H1 (cell line): ENCODE measurements around the gene STXBP5L. TPM values are rescaled to one million over a fixed set of nuclear protein-coding genes. Genes with fewer than 3 reads are reported as not detected.

Experiments
- CTCF ChIA-PET: fragments of 300-600 bp; sonication (Branson Sonifier 250); formaldehyde crosslinking; loops from one replicate; lab custom pipeline; 2021; ENCODE audit not compliant: partially characterized antibody; lab: Charles Lee
- POLR2A ChIA-PET: fragments of 300-600 bp; sonication (Branson Sonifier 250); formaldehyde crosslinking; loops from one replicate; lab custom pipeline; 2021; ENCODE audit warnings: inconsistent platforms; ENCODE audit not compliant: partially characterized antibody; lab: Charles Lee
- DNase-seq, 2 experiments: peaks; one replicate each; pipeline versions ENCODE4 v3.0.0 to v3.0.0-alpha.2; 2010 to 2022; ENCODE audit warnings: low spot score in 2 of 2, low read depth in 1 of 2, mixed read lengths in 1 of 2
- FAIRE-seq: peaks from 2 replicates; lab custom pipeline; 2011; peaks lifted over from hg19 to GRCh38; lab: Jason Lieb, UNC
- H2AFZ ChIP-seq: 2 replicates; pipeline ENCODE4 v1.8.1; 2012; ENCODE audit warnings: low read length, inconsistent platforms
- H2AK5ac ChIP-seq: 2 replicates; pipeline ENCODE4 v1.6.1; 2013; ENCODE audit warnings: low read depth, low read length
- H2BK120ac ChIP-seq: replicated peaks from 2 replicates; pipeline ENCODE3; 2013; ENCODE audit warnings: low read depth, low read length, inconsistent platforms
- H2BK12ac ChIP-seq: 2 replicates; pipeline ENCODE4 v1.6.1; 2013; ENCODE audit warnings: low read depth, low read length
- H2BK15ac ChIP-seq: 2 replicates; pipeline ENCODE4 v1.6.1; 2013; ENCODE audit warnings: low read length
- H2BK20ac ChIP-seq: 2 replicates; pipeline ENCODE4 v1.6.1; 2013; ENCODE audit warnings: low read length
- H2BK5ac ChIP-seq: 2 replicates; pipeline ENCODE4 v1.6.1; 2013; ENCODE audit warnings: low read depth, low read length
- H3K14ac ChIP-seq: 2 replicates; pipeline ENCODE4 v1.6.1; 2013; ENCODE audit warnings: inconsistent platforms; ENCODE audit not compliant: insufficient read length
- H3K18ac ChIP-seq: 2 replicates; pipeline ENCODE4 v1.6.1; 2013; ENCODE audit warnings: low read length; ENCODE audit errors: extremely low read depth
- H3K23ac ChIP-seq: 2 replicates; pipeline ENCODE4 v1.6.1; 2013; ENCODE audit warnings: inconsistent platforms; ENCODE audit not compliant: insufficient read length
- H3K23me2 ChIP-seq: 2 replicates; pipeline ENCODE4 v1.6.1; 2013; ENCODE audit warnings: low read depth, low read length
- H3K27ac ChIP-seq: 2 replicates; pipeline ENCODE4 v1.6.1; 2011; ENCODE audit warnings: low read depth, low read length, inconsistent platforms
- H3K27me3 ChIP-seq, 4 experiments: replicated peaks in 1 of 4; 1 replicate in 1 of 4; 2 replicates in 3 of 4; pipeline versions ENCODE4 v1.6.1 to v1.8.1; 2011 to 2013; ENCODE audit warnings: low read length in 3 of 4, mild to moderate bottlenecking in 3 of 4, inconsistent platforms in 2 of 4, mixed read lengths in 2 of 4, moderate library complexity in 1 of 4; ENCODE audit not compliant: control insufficient read depth in 3 of 4, insufficient read depth in 3 of 4; ENCODE audit errors: extremely low read depth in 1 of 4
- H3K36me3 ChIP-seq, 4 experiments: 2 replicates each; pipeline versions ENCODE4 v1.6.1 to v1.8.1; 2011 to 2013; ENCODE audit warnings: mild to moderate bottlenecking in 4 of 4, low read length in 3 of 4, moderate library complexity in 2 of 4, control low read depth in 1 of 4, inconsistent platforms in 1 of 4; ENCODE audit not compliant: insufficient read depth in 4 of 4, control insufficient read depth in 2 of 4
- H3K4ac ChIP-seq: replicated peaks from 2 replicates; pipeline ENCODE3; 2013; ENCODE audit warnings: low read length, low read depth, mixed read lengths, inconsistent platforms; ENCODE audit not compliant: insufficient read length
- H3K4me1 ChIP-seq, 4 experiments: replicated peaks in 1 of 4; 1 replicate in 1 of 4; 2 replicates in 3 of 4; pipeline versions ENCODE4 v1.6.1 to v1.8.1; 2011 to 2013; ENCODE audit warnings: low read length in 3 of 4, inconsistent platforms in 2 of 4, mixed read lengths in 1 of 4; ENCODE audit not compliant: insufficient read depth in 4 of 4, control insufficient read depth in 3 of 4
- H3K4me2 ChIP-seq, 2 experiments: 2 replicates each; pipeline versions ENCODE4 v1.6.1 to v1.8.1; 2011 to 2013; ENCODE audit warnings: low read depth in 2 of 2, low read length in 2 of 2, control low read depth in 1 of 2, inconsistent platforms in 1 of 2, mild to moderate bottlenecking in 1 of 2; ENCODE audit not compliant: insufficient read depth in 1 of 2
- H3K4me3 ChIP-seq, 4 experiments: fragments of 200-600, 300-600 bp in 1 of 4; sonication (generic), shearing (Covaris generic), sonication (Bioruptor Twin) in 1 of 4; 2 replicates each; pipeline versions ENCODE4 v1.5.1 to v1.8.1; 2011 to 2016; ENCODE audit warnings: low read length in 4 of 4, low read depth in 3 of 4, control low read depth in 2 of 4, inconsistent platforms in 2 of 4, mild to moderate bottlenecking in 2 of 4, mixed read lengths in 1 of 4, moderate library complexity in 1 of 4; ENCODE audit not compliant: insufficient read depth in 2 of 4; ENCODE audit errors: extremely low read depth in 1 of 4
- H3K56ac ChIP-seq: replicated peaks from 2 replicates; pipeline ENCODE3; 2013; ENCODE audit warnings: low read depth, mild to moderate bottlenecking, mixed read lengths, low read length, inconsistent platforms; ENCODE audit not compliant: insufficient read length
- H3K79me1 ChIP-seq: 2 replicates; pipeline ENCODE4 v1.6.1; 2013; ENCODE audit warnings: low read depth, low read length, control low read depth
- H3K79me2 ChIP-seq, 2 experiments: 2 replicates each; pipeline versions ENCODE4 v1.6.1 to v1.8.1; 2012 to 2013; ENCODE audit warnings: low read length in 2 of 2, mild to moderate bottlenecking in 2 of 2, inconsistent platforms in 1 of 2; ENCODE audit not compliant: insufficient read depth in 2 of 2, control insufficient read depth in 1 of 2
- H3K9ac ChIP-seq, 4 experiments: replicated peaks in 1 of 4; 1 replicate in 1 of 4; 2 replicates in 3 of 4; pipeline versions ENCODE4 v1.6.1 to v1.8.1; 2011 to 2013; ENCODE audit warnings: low read depth in 3 of 4, low read length in 3 of 4, control low read depth in 2 of 4, mild to moderate bottlenecking in 2 of 4, moderate library complexity in 2 of 4, inconsistent platforms in 1 of 4; ENCODE audit errors: extremely low read depth in 1 of 4
- H3K9me3 ChIP-seq, 2 experiments: 2 replicates each; pipeline versions ENCODE4 v1.6.1 to v1.8.1; 2012 to 2013; ENCODE audit warnings: mild to moderate bottlenecking in 2 of 2, moderate library complexity in 2 of 2, control low read depth in 1 of 2, inconsistent platforms in 1 of 2, low read depth in 1 of 2, low read length in 1 of 2, mixed read lengths in 1 of 2; ENCODE audit not compliant: insufficient read depth in 2 of 2
- H4K20me1 ChIP-seq, 2 experiments: replicated peaks in 1 of 2; 2 replicates each; pipeline versions ENCODE3 to v1.8.1; 2011 to 2013; ENCODE audit warnings: inconsistent platforms in 2 of 2, low read length in 2 of 2, mild to moderate bottlenecking in 1 of 2; ENCODE audit not compliant: insufficient read depth in 2 of 2, control insufficient read depth in 1 of 2
- H4K5ac ChIP-seq: 2 replicates; pipeline ENCODE4 v1.6.1; 2013; ENCODE audit warnings: low read length, low read depth, mixed read lengths, inconsistent platforms; ENCODE audit not compliant: insufficient read length
- H4K8ac ChIP-seq: 2 replicates; pipeline ENCODE4 v1.8.0; 2013; ENCODE audit warnings: mild to moderate bottlenecking, moderate library complexity, low read length, inconsistent platforms; ENCODE audit not compliant: insufficient read depth; ENCODE audit errors: extremely low read depth
- H4K91ac ChIP-seq: replicated peaks from 2 replicates; pipeline ENCODE3; 2013; ENCODE audit warnings: low read length, mixed read lengths, inconsistent platforms; ENCODE audit not compliant: insufficient read length
- CBX5 ChIP-seq: fragments of 300-800, 300-1000 bp; sonication (generic); IDR thresholded peaks from 2 replicates; pipeline ENCODE4 v1.7.1; 2016; ENCODE audit warnings: antibody characterized with exemption, low read length, low read depth
- HDAC2 ChIP-seq, 2 experiments: fragments of 300-600 bp in 1 of 2; sonication (generic) in 1 of 2; IDR thresholded peaks; 2 replicates each; pipeline ENCODE4 v1.6.1; 2011 to 2012; ENCODE audit warnings: low read depth in 2 of 2, low read length in 2 of 2, mild to moderate bottlenecking in 2 of 2, moderate library complexity in 2 of 2, borderline replicate concordance in 1 of 2, inconsistent platforms in 1 of 2
- KDM5A ChIP-seq: fragments of 200-600 bp; IDR thresholded peaks from 2 replicates; pipeline ENCODE4 v1.7.1; 2012; ENCODE audit warnings: mild to moderate bottlenecking, low read length, inconsistent platforms, mixed read lengths
- NRF1 ChIP-seq: IDR thresholded peaks from 2 replicates; pipeline ENCODE4 v1.6.1; 2011; ENCODE audit warnings: mild to moderate bottlenecking, low read depth, low read length, improper control_type of control experiment
- RAD21 ChIP-seq, 2 experiments: IDR thresholded peaks in 1 of 2; conservative IDR thresholded peaks in 1 of 2; 2 replicates each; pipeline ENCODE4 v1.6.1; 2011; ENCODE audit warnings: low read depth in 2 of 2, low read length in 2 of 2, improper control_type of control experiment in 1 of 2, inconsistent platforms in 1 of 2, mild to moderate bottlenecking in 1 of 2, moderate library complexity in 1 of 2
- SP2 ChIP-seq: IDR thresholded peaks from 2 replicates; pipeline ENCODE4 v1.6.1; 2012; ENCODE audit warnings: mild to moderate bottlenecking, low read length, inconsistent platforms
- SUZ12 ChIP-seq: fragments of 200-600 bp; sonication (generic); IDR thresholded peaks from 2 replicates; pipeline ENCODE4 v1.6.1; 2012; ENCODE audit warnings: mild to moderate bottlenecking, inconsistent platforms, low read length, moderate library complexity, mixed read lengths
- TAF1 ChIP-seq: IDR thresholded peaks from 2 replicates; pipeline ENCODE4 v1.6.1; 2011; ENCODE audit warnings: mild to moderate bottlenecking, low read depth, low read length
- TBP ChIP-seq: IDR thresholded peaks from 2 replicates; pipeline ENCODE4 v1.6.1; 2011; ENCODE audit warnings: low read depth, low read length, improper control_type of control experiment
- TEAD4 ChIP-seq: IDR thresholded peaks from 2 replicates; pipeline ENCODE4 v1.6.1; 2012; ENCODE audit warnings: low read depth, low read length, inconsistent platforms, mixed read lengths
- ZNF274 ChIP-seq: IDR thresholded peaks from 2 replicates; pipeline ENCODE4 v1.7.0; 2012; ENCODE audit warnings: low read length, borderline replicate concordance; ENCODE audit errors: extremely low read depth
- WGBS, 2 experiments: shearing (Covaris generic) in 1 of 2; methylation state at CpG; one replicate each; pipeline versions ENCODE4 v1.1.6 to v1.1.7; 2013 to 2015; ENCODE audit warnings: low lambda C conversion rate in 2 of 2, mixed read lengths in 2 of 2, inconsistent platforms in 1 of 2, low coverage in 1 of 2, missing lambda C conversion rate in 1 of 2; ENCODE audit not compliant: insufficient replicate concordance in 2 of 2, insufficient coverage in 1 of 2, insufficient read length in 1 of 2; ENCODE audit errors: extremely low coverage in 1 of 2, missing lambda C conversion rate in 1 of 2; 5-methylcytosine and 5-hydroxymethylcytosine counted together
- polyA plus RNA-seq, 7 experiments: library from polyadenylated mRNA; depleted of rRNA in 3 of 7; stranded (reverse) in 5 of 7; unstranded in 2 of 7; fragments of >200 nt in 5 of 7; fragments of 200-250 nt in 2 of 7; gene quantifications; 1 replicate in 5 of 7; 2 replicates in 1 of 7; 4 replicates in 1 of 7; pipeline versions ENCODE4 v1.2.1 to v1.2.3, GENCODE V29; 2011 to 2013; ENCODE audit warnings: missing spikeins in 2 of 7, mixed read lengths in 2 of 7
- total RNA-seq: library from RNA; stranded (reverse); fragmentation: NEBNext Ultra II Directional; extraction: Animal tissue kit (Norgen Biotek cat#: 25700); gene quantifications from 2 replicates; pipeline ENCODE4 v1.2.1, GENCODE V29; 2021

STXBP5L gene
- total and polyA plus RNA-seq, 2 of the 8 experiments (the other 6 are each of a cell fraction or from before 2014, with no cell fraction given), result 2.0 to 6.0 TPM

GRCh38 chr3:120983841-120984240 is 75.8 kb downstream of the STXBP5L start:
- no peaks in the 10 kb centered on the region for H3K23me2 ChIP-seq
- H2AFZ ChIP-seq, result no peak overlapping the region
- H3K79me2 ChIP-seq, result 0 out of 4 replicates have a peak, but pooled peaks cover 0 to 2% of the 10 kb centered on the region in 2 experiments
- H2AK5ac ChIP-seq, result no peak overlapping the region
- no peak overlapping the region for H2BK12ac ChIP-seq
- no peak overlapping the region for H4K5ac ChIP-seq
- H3K79me1 ChIP-seq, result no peaks in the 10 kb centered on the region
- no peak overlapping the region for H4K8ac ChIP-seq
- no peak for FAIRE-seq
- no peak overlapping the region for H3K14ac ChIP-seq
- ChIA-PET POLR2A (no interaction called here), CTCF (interaction anchor here (0.6 to 0.7 kb wide), 2 partner anchors 78 to 189 kb away, joined by 3 read pairs; no protein-coding TSS in a partner anchor)
- no peak overlapping the region for H3K4me2 ChIP-seq
- H3K4me3 ChIP-seq, result no peak overlapping the region
- H2BK5ac ChIP-seq, result no peak overlapping the region
- H3K27me3 ChIP-seq, result peaks cover 0 to 1% (median 0%) of the 10 kb centered on the region in 4 experiments; a peak in 1 of 7 replicates
- H3K9me3 ChIP-seq, result peaks cover 2 to 9% of the 10 kb centered on the region in 2 experiments; a peak in 2 of 4 replicates
- H3K18ac ChIP-seq, result no peak overlapping the region
- no peak for DNase-seq
- no peak overlapping the region for H2BK20ac ChIP-seq
- no peak overlapping the region for H3K9ac ChIP-seq
- no peak overlapping the region for H4K91ac ChIP-seq
- H3K4me1 ChIP-seq, result no peaks in the 10 kb centered on the region
- H3K4ac ChIP-seq, result no peak overlapping the region
- no peak overlapping the region for H3K56ac ChIP-seq
- no peaks in the 10 kb centered on the region for H4K20me1 ChIP-seq
- no peak overlapping the region for H2BK120ac ChIP-seq
- H3K27ac ChIP-seq, result no peak overlapping the region
- TF ChIP-seq TBP (no peak), TAF1 (no peak), NRF1 (no peak), TEAD4 (no peak), KDM5A (no peak), HDAC2 (IDR thresholded peaks at IDR 0.05; ENCODE audit: borderline replicate concordance in 1 of 2, low read depth in 2 of 2, low read length in 2 of 2) (no peak), SUZ12 (no peak), ZNF274 (no peak), SP2 (no peak), CBX5 (no peak), RAD21 (IDR thresholded peaks at IDR 0.05 in 1 of 2, conservative IDR thresholded peaks at IDR 0.05 in 1 of 2; ENCODE audit: low read depth in 2 of 2, low read length in 2 of 2) (no peak)
- H3K36me3 ChIP-seq, result no peaks in the 10 kb centered on the region
- WGBS, 2 experiments, result 71% methylated on average over 2 of the region's 2 CpGs; no CpG with 5 or more reads in 1 of the 2 experiments
- H2BK15ac ChIP-seq, result no peak overlapping the region
- H3K23ac ChIP-seq, result no peak overlapping the region
